ENCODE measurements around the gene ZNF385A. TPM values are rescaled to one million over a fixed set of nuclear protein-coding genes. Genes with fewer than 3 reads are reported as not detected.

The ZNF385A gene
- total RNA-seq, 6 donors from 2014 or later = 18.5 to 43.8 (median 23.0) TPM

- H3K27me3 ChIP-seq = no peaks in the 10 kb centered on the region
- H3K9me3 ChIP-seq = no peaks in the 10 kb centered on the region
- H3K36me3 ChIP-seq = no peaks in the 10 kb centered on the region
- DNase-seq (no peak), ATAC-seq (ENCODE audit: low FRiP score in 2 of 2) (peak in 1 of 2 donors; percentile 44)
- H3K27ac ChIP-seq = peak overlapping the region in 2 of 4 donors; percentile 62 to 86
- H3K4me1 ChIP-seq = peaks cover 45 to 57% (median 52%) of the 10 kb centered on the region in 4 donors
- TF ChIP-seq CTCF (IDR thresholded peaks at IDR 0.05) (no peak), POLR2AphosphoS5 (IDR thresholded peaks at IDR 0.05) (no peak), EP300 (IDR thresholded peaks at IDR 0.05) (no peak), POLR2A (IDR thresholded peaks at IDR 0.05) (no peak)
- 29 to 31% methylated on average over 2 of the region's 2 CpGs for WGBS, 2 donors
- H3K4me3 ChIP-seq = no peak overlapping the region
These were observed 41.2 kb upstream of the ZNF385A start for GRCh38 chr12:54425702-54426101.

GRCh38 chr12:54424224-54424623 is 39.7 kb upstream of the ZNF385A start:
- DNase-seq (no peak), ATAC-seq (ENCODE audit: low FRiP score in 2 of 2) (no peak)
- H3K27ac ChIP-seq = peak overlapping the region in 2 of 4 donors; percentile 16 to 38
- H3K9me3 ChIP-seq = no peaks in the 10 kb centered on the region
- TF ChIP-seq POLR2AphosphoS5 (IDR thresholded peaks at IDR 0.05) = no peak
- WGBS, 2 donors = 69 to 73% methylated on average over 3 of the region's 3 CpGs
- H3K4me1 ChIP-seq = peaks cover 48 to 54% (median 53%) of the 10 kb centered on the region in 4 donors
- H3K27me3 ChIP-seq = no peaks in the 10 kb centered on the region
- H3K4me3 ChIP-seq = no peak overlapping the region
- no peaks in the 10 kb centered on the region for H3K36me3 ChIP-seq

GRCh38 chr12:54423816-54424150 is 39.2 kb upstream of the ZNF385A start:
- Histone ChIP-seq H3K4me3 (no peak overlapping the region), H3K27me3 (no peaks in the 10 kb centered on the region), H3K36me3 (no peaks in the 10 kb centered on the region), H3K9me3 (no peaks in the 10 kb centered on the region), H3K27ac (peak overlapping the region in 2 of 4 donors; percentile 16 to 38), H3K4me1 (peaks cover 44 to 50% (median 49%) of the 10 kb centered on the region in 4 donors)
- DNase-seq (no peak), ATAC-seq (ENCODE audit: low FRiP score in 2 of 2) (no peak)
- 70 to 89% methylated on average over 5 of the region's 5 CpGs for WGBS, 2 donors
- TF ChIP-seq POLR2A (IDR thresholded peaks at IDR 0.05) = no peak
- no peak for TF ChIP-seq CTCF (IDR thresholded peaks at IDR 0.05)
- TF ChIP-seq POLR2AphosphoS5 (IDR thresholded peaks at IDR 0.05) = no peak
- no peak for TF ChIP-seq EP300 (IDR thresholded peaks at IDR 0.05)

GRCh38 chr12:54421879-54422250 is 37.3 kb upstream of the ZNF385A start:
- WGBS, 2 donors = 68 to 72% methylated on average over 2 of the region's 2 CpGs
- peak overlapping the region; percentile 57 to 95 (median 78) for H3K27ac ChIP-seq
- no peak for ATAC-seq (ENCODE audit: low FRiP score in 2 of 2)

GRCh38 chr12:54421175-54421878 is 36.8 kb upstream of the ZNF385A start:
- Histone ChIP-seq H3K27me3 (no peaks in the 10 kb centered on the region), H3K9me3 (no peaks in the 10 kb centered on the region), H3K4me1 (peaks cover 35 to 43% (median 41%) of the 10 kb centered on the region in 4 donors), H3K4me3 (no peak overlapping the region), H3K36me3 (no peaks in the 10 kb centered on the region), H3K27ac (peak overlapping the region; percentile 57 to 95 (median 78))
- DNase-seq (no peak), ATAC-seq (ENCODE audit: low FRiP score in 2 of 2) (peak; percentile 48 to 60)
- WGBS, 2 donors = 53 to 57% methylated on average over 4 of the region's 4 CpGs
- peak in 2 of 4 donors; percentile 14 to 22 for TF ChIP-seq EP300 (IDR thresholded peaks at IDR 0.05)
- TF ChIP-seq POLR2A (IDR thresholded peaks at IDR 0.05) = no peak
- no peak for TF ChIP-seq CTCF (IDR thresholded peaks at IDR 0.05)
- TF ChIP-seq POLR2AphosphoS5 (IDR thresholded peaks at IDR 0.05) = peak in 1 of 2 donors; percentile 15

More at GRCh38 chr12:54421879-54422250, 37.3 kb upstream of the ZNF385A start:
- H3K9me3 ChIP-seq = no peaks in the 10 kb centered on the region
- H3K4me3 ChIP-seq = no peak overlapping the region
- H3K4me1 ChIP-seq = peaks cover 34 to 41% (median 37%) of the 10 kb centered on the region in 4 donors
- no peak for TF ChIP-seq CTCF (IDR thresholded peaks at IDR 0.05)
- TF ChIP-seq EP300 (IDR thresholded peaks at IDR 0.05) = no peak
- no peak for TF ChIP-seq POLR2AphosphoS5 (IDR thresholded peaks at IDR 0.05)
- H3K27me3 ChIP-seq = no peaks in the 10 kb centered on the region
- no peaks in the 10 kb centered on the region for H3K36me3 ChIP-seq
- DNase-seq = no peak

Data from upper lobe of left lung (tissue), 6 donors.